Cardiac fibroblast (primary cell): ENCODE results near the gene CD276.

ENCODE experiments used
- DNase-seq, 2 donors: peaks; one replicate each; pipeline versions ENCODE4 v3.0.0 to v3.0.0-alpha.2; 2010; ENCODE audit warnings: low read depth in 2 of 2
- H3K4me3 ChIP-seq, 2 donors: replicated peaks in 1 of 2; 1 replicate in 1 of 2; 2 replicates in 1 of 2; pipeline ENCODE4 v1.5.1; 2011; ENCODE audit warnings: low read depth in 2 of 2, low read length in 2 of 2, mild to moderate bottlenecking in 2 of 2, moderate library complexity in 1 of 2
- TF ChIP-seq, protein P1 (sequence below): IDR thresholded peaks from one replicate; pipeline ENCODE4 v1.5.1; 2011; ENCODE audit warnings: low read depth, mild to moderate bottlenecking, low read length, inconsistent platforms

CD276 gene

DNA sequence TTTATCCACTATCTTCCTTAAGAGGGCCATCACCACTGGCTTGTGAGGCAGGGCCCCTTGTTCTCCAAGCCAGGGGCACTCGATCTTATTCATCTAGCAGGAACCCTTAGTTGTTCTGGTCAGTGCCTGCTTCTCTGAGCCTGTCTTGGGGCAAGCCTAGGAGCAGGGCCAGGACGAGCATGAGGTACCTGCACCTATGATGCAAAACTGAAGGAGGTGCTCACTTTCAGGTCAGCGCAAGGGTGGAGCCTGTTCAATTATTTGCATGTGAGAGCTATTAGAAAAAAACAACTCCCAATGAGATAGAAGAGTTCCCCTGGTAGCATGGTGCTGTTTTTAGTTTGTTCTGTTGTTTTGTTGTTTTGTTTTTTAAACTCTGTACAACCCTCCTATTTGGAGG, 5.0 kb upstream of the CD276 start:
- TF ChIP-seq, protein P1, sequence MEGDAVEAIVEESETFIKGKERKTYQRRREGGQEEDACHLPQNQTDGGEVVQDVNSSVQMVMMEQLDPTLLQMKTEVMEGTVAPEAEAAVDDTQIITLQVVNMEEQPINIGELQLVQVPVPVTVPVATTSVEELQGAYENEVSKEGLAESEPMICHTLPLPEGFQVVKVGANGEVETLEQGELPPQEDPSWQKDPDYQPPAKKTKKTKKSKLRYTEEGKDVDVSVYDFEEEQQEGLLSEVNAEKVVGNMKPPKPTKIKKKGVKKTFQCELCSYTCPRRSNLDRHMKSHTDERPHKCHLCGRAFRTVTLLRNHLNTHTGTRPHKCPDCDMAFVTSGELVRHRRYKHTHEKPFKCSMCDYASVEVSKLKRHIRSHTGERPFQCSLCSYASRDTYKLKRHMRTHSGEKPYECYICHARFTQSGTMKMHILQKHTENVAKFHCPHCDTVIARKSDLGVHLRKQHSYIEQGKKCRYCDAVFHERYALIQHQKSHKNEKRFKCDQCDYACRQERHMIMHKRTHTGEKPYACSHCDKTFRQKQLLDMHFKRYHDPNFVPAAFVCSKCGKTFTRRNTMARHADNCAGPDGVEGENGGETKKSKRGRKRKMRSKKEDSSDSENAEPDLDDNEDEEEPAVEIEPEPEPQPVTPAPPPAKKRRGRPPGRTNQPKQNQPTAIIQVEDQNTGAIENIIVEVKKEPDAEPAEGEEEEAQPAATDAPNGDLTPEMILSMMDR: no peak
- no peak for DNase-seq
- H3K4me3 ChIP-seq: no peak overlapping the region

DNA sequence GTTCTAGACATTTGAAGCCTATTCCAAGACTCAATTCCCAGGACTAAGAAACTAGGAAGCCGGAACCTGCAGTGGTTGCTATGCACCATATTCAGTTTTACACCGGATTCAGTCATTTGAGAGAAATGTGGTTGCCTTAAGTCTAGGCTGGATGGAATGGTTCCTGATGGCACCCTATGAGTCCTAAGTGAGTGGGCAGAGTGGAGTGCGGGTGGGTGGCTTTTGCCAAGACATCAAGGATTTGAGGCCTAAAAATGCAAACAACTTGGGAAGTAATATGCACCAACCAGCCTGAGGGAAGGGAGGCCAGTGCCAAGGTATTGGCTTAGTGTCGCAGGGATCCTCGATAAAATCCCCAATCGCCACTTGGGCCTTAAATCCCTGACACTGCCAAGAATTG, 4.2 kb upstream of the CD276 start:
- no peak overlapping the region for H3K4me3 ChIP-seq
- DNase-seq: no peak
- TF ChIP-seq, protein P1: no peak

DNA sequence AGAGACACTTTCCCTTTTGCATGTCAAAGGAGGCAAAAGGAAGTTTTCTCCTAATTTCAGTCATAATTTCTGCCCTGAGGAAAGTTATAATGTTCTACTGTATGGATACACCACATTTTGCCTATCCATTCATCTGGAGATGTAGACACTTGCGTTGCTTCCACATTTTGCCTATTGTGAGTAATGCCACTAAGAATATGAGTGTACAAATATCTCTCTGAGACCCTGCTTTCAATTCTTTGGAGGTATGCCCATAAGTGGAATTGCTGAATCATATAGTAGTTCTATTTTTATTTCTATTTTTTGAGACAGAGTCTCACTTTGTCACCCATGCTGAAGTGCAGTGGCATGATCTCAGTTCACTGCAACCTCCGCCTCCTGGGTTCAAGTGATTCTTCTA, 3.6 kb upstream of the CD276 start:
- TF ChIP-seq, protein P1: no peak
- no peak for DNase-seq
- no peak overlapping the region for H3K4me3 ChIP-seq

DNA sequence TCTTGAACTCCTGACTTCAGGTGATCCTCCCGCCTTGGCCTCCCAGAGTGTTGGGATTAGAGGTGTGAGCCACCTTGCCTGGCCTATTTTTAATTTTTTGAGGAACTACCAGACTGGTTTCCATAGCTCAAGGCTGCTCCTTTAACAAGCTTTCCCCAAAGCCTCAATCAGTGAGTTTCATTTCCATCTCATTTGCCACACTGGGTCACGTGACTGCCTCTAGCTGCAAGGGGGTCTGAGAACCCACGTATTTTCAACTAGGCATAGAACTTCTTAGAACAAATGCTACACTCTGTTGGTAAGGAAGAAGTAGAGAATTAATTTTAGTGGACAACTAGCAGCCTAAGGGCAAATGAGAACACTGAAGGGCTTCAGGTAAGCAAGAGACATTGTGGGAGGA, 3.1 kb upstream of the CD276 start:
- DNase-seq: no peak
- TF ChIP-seq, protein P1: no peak
- H3K4me3 ChIP-seq: no peak overlapping the region

DNA sequence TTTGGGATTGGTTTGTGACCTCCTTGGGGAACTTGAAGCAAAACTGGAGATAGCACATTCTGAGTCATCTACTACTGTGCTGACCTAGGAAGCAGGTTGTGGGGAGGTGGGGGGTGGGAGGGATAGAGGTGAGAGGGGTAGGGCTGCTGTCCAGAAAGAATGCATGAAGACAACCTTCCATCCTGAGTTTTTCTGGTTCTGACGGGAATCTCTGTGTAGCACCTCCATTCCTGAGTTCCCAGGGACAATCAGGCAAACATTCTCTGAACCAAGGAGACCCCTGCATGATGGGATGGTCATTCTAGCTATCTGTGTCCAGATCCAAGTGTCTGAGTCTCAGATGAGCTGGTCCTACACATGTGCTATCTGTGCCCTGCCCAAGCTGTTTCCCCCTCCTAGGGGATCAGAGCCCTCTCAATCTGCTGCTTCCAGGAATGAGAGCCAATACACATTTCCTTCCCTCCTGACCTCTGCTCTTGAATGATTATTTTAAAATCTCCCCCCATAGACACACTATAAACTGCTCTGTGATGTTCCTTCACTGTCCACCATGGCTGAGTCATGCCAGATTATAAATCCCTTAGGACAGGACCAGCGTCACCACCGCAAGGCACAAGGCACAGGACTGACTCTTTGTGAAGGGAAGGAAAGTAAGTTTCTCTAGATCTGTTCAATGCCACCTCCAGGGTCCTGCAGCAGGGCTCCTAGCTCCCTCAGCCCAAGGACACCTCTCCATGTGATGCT, 2.2 kb upstream of the CD276 start:
- TF ChIP-seq, protein P1: no peak
- peak in 1 of 2 donors; percentile 28 for DNase-seq
- H3K4me3 ChIP-seq: no peak overlapping the region

DNA sequence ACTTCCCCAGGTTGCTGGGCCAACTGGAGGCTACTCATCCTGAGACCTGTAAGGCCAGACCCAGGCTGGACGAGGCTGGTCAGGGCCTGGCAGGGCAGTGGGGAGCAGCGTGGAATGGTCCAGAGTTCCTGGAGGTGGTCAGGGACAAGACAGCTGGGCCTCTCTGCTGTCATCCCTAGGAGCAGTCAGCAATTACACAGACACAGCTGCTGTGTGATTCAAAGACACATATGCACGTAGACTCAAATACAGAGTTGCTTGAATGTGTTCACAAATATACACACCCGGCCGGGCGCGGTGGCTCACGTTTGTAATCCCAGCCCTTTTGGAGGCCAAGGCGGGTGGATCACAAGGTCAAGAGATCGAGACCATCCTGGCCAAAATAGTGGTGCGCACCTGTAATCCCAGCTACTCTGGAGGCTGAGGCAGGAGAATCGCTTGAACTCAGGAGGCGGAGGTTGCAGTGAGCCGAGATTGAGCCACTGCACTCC, 1.5 kb upstream of the CD276 start:
- TF ChIP-seq, protein P1: no peak
- no peak for DNase-seq
- H3K4me3 ChIP-seq: no peak overlapping the region

DNA sequence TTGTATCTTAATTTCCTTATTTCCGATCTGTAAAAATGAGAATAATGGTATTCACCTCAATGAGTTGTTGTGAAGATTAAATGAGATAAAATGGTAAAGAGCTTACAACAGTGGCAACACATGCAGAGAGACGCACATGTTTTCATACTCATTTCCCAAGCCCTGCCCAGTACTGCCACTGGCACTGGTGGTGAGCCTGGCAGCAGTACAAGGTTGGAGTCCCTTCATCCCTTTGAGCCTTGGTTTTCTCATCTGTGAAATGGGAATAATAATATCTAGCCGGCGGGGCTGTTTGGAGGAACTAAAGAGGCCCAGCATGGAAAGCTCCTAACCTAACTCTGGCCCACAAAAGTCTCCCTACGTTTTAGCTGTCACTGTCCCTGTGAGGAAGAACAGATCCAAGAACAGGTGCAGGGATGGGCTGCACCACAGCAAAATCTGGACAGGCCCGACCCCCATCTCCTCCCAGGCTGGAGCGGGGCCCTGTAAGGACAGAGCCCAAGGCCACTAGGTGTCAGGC, 866 bp upstream of the CD276 start:
- no peak overlapping the region for H3K4me3 ChIP-seq
- TF ChIP-seq, protein P1: no peak
- DNase-seq: no peak
